Activated naive CD4-positive, alpha-beta T cell treated with anti-CD3 and anti-CD28 coated beads, Interleukin-2, amount 50 U/mL, for 24 hours (primary cell): ENCODE measurements around the gene TM2D1.
"Not testable (repeated sequence)": the region's sequence is repeated elsewhere in the genome, so short reads cannot be mapped to it uniquely, and the experiment has no call there.

Source experiments
- H3K27ac Mint-ChIP-seq: one replicate; pipeline ENCODE4 v1.8.0; 2021; ENCODE audit warnings: mild to moderate bottlenecking, mixed read lengths
- H3K27me3 Mint-ChIP-seq: one replicate; pipeline ENCODE4 v1.8.0; 2021; ENCODE audit warnings: mixed read lengths
- H3K36me3 Mint-ChIP-seq: one replicate; pipeline ENCODE4 v1.8.0; 2021; ENCODE audit warnings: mixed read lengths
- H3K4me1 Mint-ChIP-seq: one replicate; pipeline ENCODE4 v1.8.0; 2021; ENCODE audit warnings: mixed read lengths
- H3K4me3 Mint-ChIP-seq: one replicate; pipeline ENCODE4 v1.8.0; 2021; ENCODE audit warnings: mild to moderate bottlenecking, mixed read lengths
- H3K9me3 Mint-ChIP-seq: one replicate; pipeline ENCODE4 v1.8.0; 2021; ENCODE audit warnings: mixed read lengths

Gene TM2D1

DNA sequence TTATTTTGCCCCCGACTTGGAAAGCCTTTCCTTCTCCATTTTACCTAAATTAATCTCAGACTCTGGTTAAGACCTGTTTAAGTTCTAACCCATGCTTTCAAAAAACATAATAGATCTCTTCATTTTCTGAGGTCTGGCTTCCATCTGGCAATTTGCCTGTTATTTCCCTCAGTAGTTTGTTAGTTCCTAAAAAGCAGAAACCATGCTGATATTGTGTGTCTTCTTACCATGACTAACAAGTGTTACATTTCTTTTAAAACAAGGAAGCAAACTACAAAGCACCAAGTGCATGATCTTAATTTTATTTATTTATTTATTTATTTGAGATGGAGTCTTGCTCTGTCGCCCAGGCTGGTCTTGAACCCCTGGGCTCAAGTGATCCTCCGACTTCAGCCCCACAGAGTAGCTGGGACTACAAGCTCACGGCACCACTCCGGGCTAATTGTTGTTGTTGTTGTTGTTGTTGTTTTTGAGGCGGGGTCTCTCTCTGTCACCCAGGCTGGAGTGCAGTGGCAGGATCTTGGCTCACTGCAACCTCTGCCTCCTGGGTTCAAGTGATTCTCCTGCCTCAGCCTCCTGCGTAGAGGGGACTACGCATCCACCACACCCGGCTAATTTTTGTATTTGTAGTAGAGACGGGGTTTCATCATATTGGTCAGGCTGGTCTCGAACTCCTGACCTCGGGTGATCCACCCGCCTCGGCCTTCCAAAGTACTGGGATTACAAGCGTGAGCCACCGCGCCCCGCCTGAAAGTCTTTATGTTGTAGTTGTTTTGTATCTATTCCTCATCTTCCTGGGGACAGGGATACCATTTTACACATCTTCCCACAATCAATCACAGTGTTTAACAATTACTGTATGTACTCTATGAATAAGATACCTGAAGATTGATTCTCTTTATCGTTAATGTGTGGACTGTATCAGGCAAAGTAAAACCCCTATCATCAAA, 16.1 kb upstream of the TM2D1 start:
- Mint-ChIP-seq H3K4me3 (peak overlapping the region; percentile 93), H3K4me1 (peaks cover 29% of the 10 kb centered on the region), H3K27ac (peak overlapping the region; percentile 91), H3K36me3 (no peaks in the 10 kb centered on the region), H3K9me3 (no peaks in the 10 kb centered on the region), H3K27me3 (no peaks in the 10 kb centered on the region)

DNA sequence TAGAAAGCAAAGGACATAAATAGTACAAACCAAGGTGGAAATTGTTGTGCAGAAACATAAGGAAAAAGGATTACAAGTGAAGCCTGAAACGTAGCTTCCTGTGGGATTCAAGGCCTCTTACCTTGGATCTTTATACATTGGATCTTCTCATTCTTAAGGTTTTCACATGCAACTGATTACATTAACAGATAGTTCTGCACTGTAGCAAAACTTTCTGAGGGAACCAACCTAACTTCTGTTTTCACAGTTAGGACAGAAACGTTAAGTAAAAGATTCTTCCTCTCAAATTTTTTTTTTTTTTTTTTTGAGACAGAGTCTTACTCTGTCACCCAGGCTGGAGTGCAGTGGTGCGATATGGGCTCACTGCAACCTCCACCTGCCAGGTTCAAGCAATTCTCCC, 7.8 kb upstream of the TM2D1 start:
- no peaks in the 10 kb centered on the region for H3K9me3 Mint-ChIP-seq
- no peak overlapping the region for H3K4me3 Mint-ChIP-seq
- H3K27me3 Mint-ChIP-seq: no peaks in the 10 kb centered on the region
- H3K27ac Mint-ChIP-seq: no peak overlapping the region
- H3K4me1 Mint-ChIP-seq: peaks cover 4% of the 10 kb centered on the region
- H3K36me3 Mint-ChIP-seq: peaks cover 1% of the 10 kb centered on the region

DNA sequence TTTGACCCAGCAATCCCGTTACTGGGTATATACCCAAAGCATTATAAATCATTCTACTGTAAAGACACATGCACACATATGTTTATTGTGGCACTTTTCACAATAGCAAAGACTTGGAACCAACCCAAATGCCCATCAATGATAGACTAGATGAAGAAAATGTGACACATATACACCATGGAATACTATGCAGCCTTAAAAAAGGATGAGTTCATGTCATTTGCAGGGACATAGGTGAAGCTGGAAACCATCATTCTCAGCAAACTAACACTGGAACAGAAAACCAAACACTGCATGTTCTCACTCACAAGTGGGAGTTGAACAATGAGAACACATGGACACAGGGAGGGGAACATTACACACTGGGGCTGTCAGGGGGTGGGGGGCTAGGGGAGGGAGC, 5.7 kb upstream of the TM2D1 start:
- not testable (repeated sequence) for H3K27ac Mint-ChIP-seq, H3K36me3 Mint-ChIP-seq, H3K9me3 Mint-ChIP-seq, H3K4me1 Mint-ChIP-seq, H3K4me3 Mint-ChIP-seq, H3K27me3 Mint-ChIP-seq

DNA sequence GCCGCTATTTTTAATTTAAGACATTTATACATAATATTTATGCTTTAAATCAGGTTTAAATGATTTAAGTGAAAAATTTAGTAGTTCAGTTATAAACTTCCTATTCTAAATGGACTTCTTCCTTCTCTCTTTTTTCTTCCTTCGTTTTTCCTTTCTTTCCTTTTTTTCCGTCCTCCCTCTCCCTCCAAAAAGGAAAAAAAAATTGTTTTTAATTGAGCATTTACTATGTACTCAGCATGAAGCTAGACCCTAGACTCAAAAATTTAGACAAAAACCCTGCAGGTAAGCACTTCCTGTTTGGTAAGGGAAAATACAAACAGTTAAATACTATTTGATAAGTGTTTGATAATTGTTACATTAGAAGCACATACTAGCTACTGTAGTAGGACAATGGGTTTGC, 2.6 kb upstream of the TM2D1 start:
- Mint-ChIP-seq H3K27ac (no peak overlapping the region), H3K27me3 (no peaks in the 10 kb centered on the region), H3K4me3 (peak overlapping the region; percentile 33), H3K36me3 (no peaks in the 10 kb centered on the region), H3K9me3 (no peaks in the 10 kb centered on the region), H3K4me1 (peaks cover 29% of the 10 kb centered on the region)

DNA sequence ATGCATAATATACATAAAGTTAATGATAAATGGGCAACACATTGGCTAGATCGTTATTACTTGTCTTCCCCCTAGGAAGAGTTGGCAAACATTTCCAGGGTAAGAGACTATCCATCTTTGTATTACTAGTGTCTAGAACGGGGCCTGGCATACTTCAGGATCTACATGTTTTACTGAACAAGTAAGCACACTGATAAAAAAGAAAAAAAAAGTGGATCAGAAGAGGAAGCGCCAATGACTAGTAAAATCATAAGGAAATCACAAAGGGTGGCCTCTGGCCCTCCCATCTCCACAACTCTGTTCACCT, 482 bp downstream of the TM2D1 start:
- Mint-ChIP-seq H3K4me1 (peaks cover 38% of the 10 kb centered on the region), H3K9me3 (no peaks in the 10 kb centered on the region), H3K36me3 (no peaks in the 10 kb centered on the region), H3K27me3 (no peaks in the 10 kb centered on the region), H3K27ac (peak overlapping the region; percentile 94), H3K4me3 (peak overlapping the region; percentile 94)

DNA sequence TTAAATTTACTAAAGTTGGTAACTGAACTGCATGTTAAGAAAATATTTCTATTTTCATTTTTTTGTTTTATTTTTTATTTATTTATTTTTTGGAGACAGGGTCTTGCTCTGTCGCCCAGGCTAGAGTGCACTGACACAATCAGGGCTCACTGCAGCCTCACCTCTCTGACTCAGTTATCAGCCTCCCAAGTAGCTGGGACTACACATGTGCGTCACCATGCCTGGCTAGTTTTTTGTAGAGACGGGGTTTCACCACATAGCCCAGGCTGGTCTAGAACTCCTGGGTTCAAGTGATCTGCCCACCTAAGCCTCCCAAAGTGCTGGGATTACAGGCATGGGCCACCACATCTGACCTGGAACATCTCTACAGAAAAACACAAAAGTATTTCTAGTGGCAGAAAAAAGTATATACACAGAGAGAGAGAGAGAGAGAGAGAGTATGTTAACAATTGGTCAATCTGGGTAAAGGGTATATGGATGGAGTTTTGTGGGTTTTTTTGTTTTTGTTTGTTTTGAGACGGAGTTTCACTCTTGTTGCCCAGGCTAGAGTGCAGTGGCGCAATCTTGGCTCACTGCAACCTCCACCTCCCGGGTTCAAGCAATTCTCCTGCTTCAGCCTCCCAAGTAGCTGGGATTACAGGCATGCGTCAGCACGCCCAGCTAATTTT, 5.8 kb downstream of the TM2D1 start:
- not testable (repeated sequence) for H3K27me3 Mint-ChIP-seq, H3K27ac Mint-ChIP-seq, H3K36me3 Mint-ChIP-seq, H3K9me3 Mint-ChIP-seq, H3K4me3 Mint-ChIP-seq
- H3K4me1 Mint-ChIP-seq: peaks cover 41% of the 10 kb centered on the region

DNA sequence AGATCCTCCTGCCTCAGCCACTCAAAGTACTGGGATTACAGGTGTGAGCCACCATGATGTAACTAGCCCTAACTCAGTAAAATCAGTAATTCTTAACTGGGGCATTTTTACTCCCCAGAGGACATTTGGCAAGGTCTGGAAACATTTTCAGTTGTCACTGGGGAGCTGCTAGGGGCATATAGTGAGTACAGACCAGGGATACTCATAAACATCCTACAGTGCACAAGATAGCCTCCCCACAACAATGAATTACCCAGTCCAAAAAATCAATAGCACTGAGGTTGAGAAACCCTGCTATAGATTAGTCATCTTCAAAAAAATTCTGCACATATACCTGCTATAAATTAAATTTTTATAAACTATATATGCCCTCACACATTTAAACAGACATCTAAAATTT, 13.0 kb downstream of the TM2D1 start:
- Mint-ChIP-seq H3K36me3 (peaks cover 7% of the 10 kb centered on the region), H3K9me3 (no peaks in the 10 kb centered on the region), H3K27ac (no peak overlapping the region), H3K27me3 (no peaks in the 10 kb centered on the region), H3K4me3 (no peak overlapping the region), H3K4me1 (peaks cover 13% of the 10 kb centered on the region)

DNA sequence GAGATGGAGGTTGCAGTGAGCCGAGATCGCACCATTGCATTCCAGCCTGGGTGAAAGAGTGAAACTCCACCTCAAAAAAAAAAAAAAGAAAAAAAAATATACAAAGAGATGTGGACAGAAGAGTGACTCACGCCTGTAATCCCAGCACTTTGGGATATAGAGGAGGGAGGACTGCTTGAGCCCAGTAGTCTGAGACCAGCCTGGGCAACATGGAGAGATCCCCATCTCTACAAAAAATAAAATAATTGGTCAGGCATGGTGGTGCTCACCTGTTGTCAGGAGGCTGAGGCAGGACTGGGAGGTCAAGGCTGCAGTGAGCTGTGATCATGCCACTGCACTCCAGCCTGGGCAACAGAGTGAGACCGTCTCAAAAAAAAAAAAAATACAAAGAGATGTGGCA, 13.7 kb downstream of the TM2D1 start:
- H3K4me1 Mint-ChIP-seq, H3K36me3 Mint-ChIP-seq, H3K27me3 Mint-ChIP-seq, H3K27ac Mint-ChIP-seq, H3K4me3 Mint-ChIP-seq, H3K9me3 Mint-ChIP-seq: not testable (repeated sequence)

DNA sequence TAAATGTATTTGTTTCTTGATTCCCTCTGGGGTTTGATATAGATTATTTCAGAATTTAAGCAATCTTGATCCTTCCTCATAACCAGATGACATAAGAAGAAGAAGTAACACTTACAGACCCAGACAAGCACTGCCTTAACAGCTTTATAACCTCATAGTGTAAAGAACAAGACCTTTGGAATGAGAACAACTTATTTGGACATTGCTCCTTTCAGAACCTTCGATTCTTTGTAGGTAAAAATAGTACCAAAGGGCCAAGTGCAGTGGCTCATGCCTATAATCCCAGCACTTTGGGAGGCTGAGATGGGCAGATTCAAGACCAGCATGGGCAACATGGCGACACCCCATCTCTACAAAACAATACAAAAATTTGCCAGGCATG, 15.0 kb downstream of the TM2D1 start:
- H3K27ac Mint-ChIP-seq: no peak overlapping the region

DNA sequence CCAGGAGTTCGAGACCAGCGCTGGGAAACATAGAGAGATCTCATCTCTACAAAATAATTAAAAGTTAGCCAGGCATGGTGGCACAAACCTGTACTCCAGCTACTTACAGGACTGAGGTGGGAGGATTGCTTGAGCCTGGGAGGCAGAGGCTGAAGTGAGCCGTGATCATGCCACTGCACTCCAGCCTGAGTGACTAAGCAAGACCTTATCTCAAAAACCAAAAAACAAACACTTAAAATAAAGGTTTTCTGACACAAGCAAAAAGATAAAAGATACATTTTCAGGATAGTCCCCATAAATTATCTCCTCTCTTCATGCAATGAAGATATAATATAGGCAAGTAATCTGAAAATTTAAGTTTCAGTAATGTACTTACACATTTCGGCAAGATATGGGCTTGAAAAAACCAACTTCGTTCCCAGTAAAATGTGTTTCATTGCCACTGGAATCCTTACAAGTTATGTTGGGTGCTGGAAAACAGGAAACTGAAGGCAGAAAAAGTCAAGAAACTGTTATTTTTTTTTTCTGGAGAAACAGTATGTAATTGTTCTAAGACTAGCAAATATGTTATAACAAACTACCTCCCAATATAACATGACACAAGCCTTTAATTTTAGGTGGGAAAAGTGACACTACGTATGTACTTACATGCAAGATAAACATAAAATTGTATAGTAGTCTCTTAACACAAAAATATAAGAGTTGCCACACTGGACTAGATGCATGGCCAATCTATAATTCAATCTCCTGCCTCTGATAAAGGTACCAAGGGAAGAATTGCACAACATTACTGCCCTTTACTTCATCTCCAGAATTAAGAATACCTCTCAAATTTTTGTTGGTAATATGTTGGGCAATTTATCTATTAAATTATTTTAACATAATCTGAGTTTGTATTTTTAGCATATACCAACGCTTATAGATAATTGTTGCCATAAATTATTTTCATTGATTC, 15.7 kb downstream of the TM2D1 start:
- Mint-ChIP-seq H3K27me3 (no peaks in the 10 kb centered on the region), H3K4me3 (no peak overlapping the region), H3K4me1 (peaks cover 4% of the 10 kb centered on the region), H3K9me3 (no peaks in the 10 kb centered on the region), H3K36me3 (peaks cover 7% of the 10 kb centered on the region), H3K27ac (no peak overlapping the region)

More for the DNA sequence above, 15.0 kb downstream of the TM2D1 start:
- H3K4me1 Mint-ChIP-seq: peaks cover 8% of the 10 kb centered on the region
- H3K4me3 Mint-ChIP-seq: no peak overlapping the region
- H3K36me3 Mint-ChIP-seq: peaks cover 7% of the 10 kb centered on the region
- no peaks in the 10 kb centered on the region for H3K27me3 Mint-ChIP-seq
- H3K9me3 Mint-ChIP-seq: no peaks in the 10 kb centered on the region

DNA sequence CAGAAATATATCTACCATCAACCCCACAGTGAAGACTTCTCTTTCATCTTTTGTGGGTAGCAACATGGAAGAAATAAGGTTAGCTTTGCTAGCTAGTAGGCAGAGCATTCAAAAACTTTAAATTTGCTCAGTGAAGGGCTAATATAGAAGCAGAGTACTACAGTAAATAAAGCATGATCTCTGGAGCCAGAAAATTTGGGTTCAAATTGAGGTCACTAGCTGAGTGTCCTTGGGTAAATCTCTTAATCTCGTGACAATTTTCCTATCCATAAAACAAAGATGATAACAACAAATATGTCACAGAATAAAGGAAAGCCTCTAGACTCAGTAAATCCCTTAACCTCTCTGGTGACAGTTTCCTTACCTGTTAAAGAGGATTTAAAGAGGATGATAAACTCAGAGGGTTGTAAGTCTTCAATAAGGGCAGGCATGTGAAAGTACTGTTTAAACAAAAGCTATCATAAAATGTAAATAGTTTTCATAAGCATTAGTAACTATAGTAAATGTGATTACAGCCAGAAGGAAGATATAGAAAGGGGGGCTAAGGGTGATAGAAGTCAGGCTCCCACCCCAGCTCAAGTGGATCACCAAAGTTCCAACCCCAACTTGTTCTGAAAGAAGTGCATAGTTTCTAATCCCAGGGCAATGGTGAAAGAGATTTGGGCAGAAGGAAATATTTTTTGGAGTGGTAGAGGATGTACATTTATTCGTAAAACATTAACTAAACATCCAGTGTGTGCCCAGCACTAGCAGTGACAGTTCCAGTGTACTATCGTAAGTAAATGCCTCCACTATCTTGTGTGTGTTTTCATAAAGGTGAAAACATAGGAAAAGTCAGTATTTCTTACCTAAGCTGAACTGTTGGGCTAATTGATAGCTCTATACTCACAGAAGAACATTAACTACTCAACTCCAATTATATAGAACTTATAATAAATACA, 24.8 kb downstream of the TM2D1 start:
- H3K9me3 Mint-ChIP-seq: no peaks in the 10 kb centered on the region
- peak overlapping the region; percentile 30 for H3K27ac Mint-ChIP-seq
- peaks cover 27% of the 10 kb centered on the region for H3K36me3 Mint-ChIP-seq
- no peak overlapping the region for H3K4me3 Mint-ChIP-seq
- H3K4me1 Mint-ChIP-seq: peaks cover 4% of the 10 kb centered on the region
- H3K27me3 Mint-ChIP-seq: no peaks in the 10 kb centered on the region

DNA sequence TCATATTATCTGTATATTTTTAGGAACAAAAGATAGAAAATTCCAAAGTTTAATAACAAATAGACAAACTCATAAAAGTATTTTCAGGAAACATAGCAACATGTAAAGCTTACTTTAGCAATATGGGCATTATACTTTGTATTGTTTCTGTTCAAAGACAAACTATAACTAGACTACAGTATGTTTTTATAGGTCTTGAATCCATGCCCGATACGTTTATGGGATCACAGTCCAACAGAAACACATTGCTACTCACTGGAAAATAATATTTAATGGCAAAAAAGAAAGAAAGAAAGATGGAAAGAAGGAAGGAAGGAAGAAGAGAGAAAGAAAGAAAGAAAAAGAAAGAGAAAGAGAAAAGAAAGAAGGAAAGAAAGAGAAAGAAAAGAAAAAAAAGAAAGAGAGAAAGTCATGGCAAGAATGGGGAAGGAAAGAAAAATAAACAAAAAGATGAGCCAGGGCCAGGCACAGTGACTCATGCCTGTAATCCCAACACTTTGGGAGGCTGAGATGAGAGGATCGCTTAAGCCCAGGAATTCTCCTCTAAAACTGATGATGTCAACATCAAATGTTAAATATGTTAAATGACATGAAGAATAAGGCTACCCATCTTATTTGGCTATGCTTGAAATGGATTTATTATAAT, 32.7 kb downstream of the TM2D1 start:
- peaks cover 25% of the 10 kb centered on the region for H3K36me3 Mint-ChIP-seq
- peaks cover 11% of the 10 kb centered on the region for H3K4me1 Mint-ChIP-seq
- no peaks in the 10 kb centered on the region for H3K9me3 Mint-ChIP-seq
- H3K27me3 Mint-ChIP-seq: no peaks in the 10 kb centered on the region
- H3K27ac Mint-ChIP-seq: peak overlapping the region; percentile 14
- no peak overlapping the region for H3K4me3 Mint-ChIP-seq

DNA sequence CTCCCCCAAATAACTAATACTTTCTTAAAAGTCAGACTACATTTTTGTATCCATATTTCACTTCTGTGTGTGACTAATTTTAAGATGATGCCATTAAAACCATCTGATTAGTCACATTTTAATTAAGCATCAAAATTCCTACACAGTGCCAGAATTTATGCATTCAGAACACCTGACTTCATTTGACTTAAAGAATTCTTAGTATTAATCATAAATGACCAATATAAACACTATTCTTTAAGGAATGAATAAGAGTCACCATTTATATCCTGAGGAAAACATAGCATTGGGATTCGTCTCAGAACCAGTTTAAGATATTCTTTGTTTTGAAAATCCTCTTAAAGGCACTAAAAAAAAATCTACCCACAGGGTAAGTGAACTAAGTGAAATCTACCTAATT, 37.0 kb downstream of the TM2D1 start:
- Mint-ChIP-seq H3K36me3 (peaks cover 9% of the 10 kb centered on the region), H3K4me3 (no peak overlapping the region), H3K4me1 (peaks cover 8% of the 10 kb centered on the region), H3K27ac (peak overlapping the region; percentile 8), H3K27me3 (no peaks in the 10 kb centered on the region), H3K9me3 (no peaks in the 10 kb centered on the region)

DNA sequence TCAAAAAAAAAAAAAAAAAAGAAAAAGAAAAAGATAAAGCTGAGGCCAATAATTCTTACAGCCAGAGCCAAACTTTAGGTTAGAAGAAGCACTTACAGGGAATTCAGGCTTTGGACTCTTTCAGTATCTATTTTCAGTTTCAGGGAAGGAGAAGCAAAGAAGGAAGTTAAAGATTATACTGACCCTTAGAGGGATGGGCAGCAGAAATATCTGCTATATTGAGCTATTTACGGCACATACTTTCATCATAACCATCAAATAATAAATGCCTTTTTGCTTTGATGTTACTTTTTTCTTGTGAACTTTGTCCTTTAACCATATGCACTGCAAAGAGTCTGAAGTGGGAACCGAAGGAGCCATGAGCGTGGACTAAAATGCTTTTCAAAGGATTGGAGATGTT, 42.0 kb downstream of the TM2D1 start:
- Mint-ChIP-seq H3K27ac (no peak overlapping the region), H3K4me3 (no peak overlapping the region), H3K9me3 (no peaks in the 10 kb centered on the region), H3K27me3 (no peaks in the 10 kb centered on the region), H3K4me1 (peaks cover 3% of the 10 kb centered on the region), H3K36me3 (peaks cover 9% of the 10 kb centered on the region)
